ENCODE results near the gene PLXNC1.

The PLXNC1 gene

GRCh38 chr12:94163850-94164249 is 15.5 kb downstream of the PLXNC1 start:
- no peak for DNase-seq

GRCh38 chr12:94165138-94165537 is 16.8 kb downstream of the PLXNC1 start:
- no peak for DNase-seq

GRCh38 chr12:94165670-94166364 is 17.4 kb downstream of the PLXNC1 start:
- no peak for DNase-seq

DNA sequence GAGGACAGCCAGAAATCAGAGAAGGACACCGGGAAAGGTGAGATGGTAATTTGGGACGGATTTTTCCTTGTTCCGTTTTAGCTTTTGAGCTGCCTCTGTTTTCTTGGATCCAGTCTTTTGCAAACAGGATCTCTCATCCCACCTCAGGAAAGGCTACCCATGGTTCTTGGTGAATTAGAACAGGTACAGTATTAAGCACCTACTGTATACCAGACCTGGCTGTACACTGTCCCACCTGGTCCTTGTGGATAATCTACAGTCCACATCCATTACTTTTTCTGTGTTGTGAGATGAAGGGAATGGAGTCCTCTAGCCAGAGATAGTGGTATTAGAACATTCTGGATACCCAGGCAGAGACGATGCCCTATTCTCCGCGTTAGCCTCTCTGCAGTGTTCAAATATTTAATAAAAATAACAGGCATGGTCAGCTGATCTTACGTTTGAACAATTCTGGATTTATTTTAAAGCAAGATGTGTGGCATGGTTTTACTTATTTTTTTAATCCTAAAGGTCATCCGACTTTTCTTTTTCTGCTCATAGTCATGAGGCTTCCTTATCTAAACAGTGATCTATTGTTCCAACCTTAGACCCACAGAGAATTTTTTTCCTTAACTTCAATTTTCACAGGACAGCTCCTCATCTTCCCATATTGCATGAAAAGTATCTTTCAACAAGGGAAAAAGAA is 18.8 kb downstream of the PLXNC1 start:
- DNase-seq: no peak

- DNase-seq: no peak
These were observed 19.5 kb downstream of the PLXNC1 start for GRCh38 chr12:94167756-94168416.

DNA sequence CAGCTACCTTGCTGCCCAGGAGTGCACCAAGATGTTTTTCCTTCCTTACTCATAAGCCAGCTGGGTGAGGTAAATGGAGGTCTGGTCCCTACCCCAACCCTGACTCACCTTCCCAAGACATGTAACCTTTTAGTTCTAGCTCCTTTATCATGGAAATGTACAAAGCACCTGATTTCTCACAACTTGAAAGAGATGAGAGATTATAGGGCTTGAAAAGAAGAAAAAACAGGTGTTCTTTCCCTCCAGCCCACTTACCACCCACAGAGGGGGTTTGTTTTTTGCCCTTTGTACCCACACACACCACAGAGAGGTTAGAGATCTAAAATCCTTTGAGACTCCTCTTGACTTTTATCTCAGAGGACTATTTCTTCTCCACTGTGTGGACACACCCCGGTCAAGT is 21.1 kb downstream of the PLXNC1 start:
- peak; percentile 24 to 32 for DNase-seq

DNA sequence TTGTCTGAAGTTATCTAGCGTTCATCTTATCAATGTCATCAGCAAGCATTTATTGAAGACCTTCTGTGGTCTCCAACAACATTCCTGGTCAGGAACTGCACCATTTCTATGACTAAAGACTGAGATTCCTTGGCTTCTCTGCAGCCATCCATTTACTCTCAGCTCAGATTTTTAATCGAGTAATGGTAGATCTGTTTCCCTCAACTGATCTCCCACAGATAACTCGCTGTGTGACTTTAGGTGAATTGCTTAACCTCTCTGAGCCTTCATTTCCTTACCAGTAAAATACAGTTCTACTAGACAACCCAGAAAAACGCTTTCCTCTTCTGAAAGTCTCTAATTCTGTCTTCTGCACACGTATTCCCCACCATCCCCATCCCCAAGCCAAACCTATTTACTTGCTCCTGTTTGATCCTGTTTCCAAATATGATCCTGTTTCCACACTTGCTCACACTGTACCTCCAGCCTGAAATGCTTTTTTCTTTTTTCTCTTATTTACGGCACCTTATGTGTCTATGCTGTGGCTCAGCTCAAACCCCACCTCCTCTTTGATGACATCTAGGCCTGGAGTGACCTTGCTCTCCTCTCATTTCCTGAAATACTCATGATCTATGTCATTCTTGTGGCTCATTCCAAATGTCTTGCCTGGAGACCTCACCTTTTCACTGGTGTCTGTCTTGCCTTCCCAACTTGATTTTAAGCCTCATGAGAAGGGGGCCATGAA is 21.8 kb downstream of the PLXNC1 start:
- no peak for DNase-seq

GRCh38 chr12:94170690-94171594 is 22.6 kb downstream of the PLXNC1 start:
- no peak for DNase-seq

DNA sequence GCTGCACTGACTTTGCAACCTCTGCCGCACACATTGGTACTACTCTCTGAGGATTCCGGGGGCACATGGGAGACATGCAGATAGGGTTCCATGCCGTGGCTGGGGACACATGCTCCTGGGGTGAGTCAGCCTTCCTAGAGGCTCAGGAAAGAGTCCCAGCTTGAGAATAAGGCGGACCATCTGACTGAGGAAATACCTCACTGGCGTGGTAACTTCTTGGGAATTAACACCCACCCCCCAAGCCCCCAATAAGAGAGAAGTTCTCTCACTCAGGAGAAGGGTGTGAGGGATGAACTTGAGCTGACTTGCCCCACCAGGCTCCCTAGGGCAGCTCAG is 23.2 kb downstream of the PLXNC1 start:
- no peak for DNase-seq

GRCh38 chr12:94172031-94172430 is 23.7 kb downstream of the PLXNC1 start:
- peak; percentile 39 to 40 for DNase-seq

GRCh38 chr12:94172973-94173372 is 24.6 kb downstream of the PLXNC1 start:
- no peak for DNase-seq

DNA sequence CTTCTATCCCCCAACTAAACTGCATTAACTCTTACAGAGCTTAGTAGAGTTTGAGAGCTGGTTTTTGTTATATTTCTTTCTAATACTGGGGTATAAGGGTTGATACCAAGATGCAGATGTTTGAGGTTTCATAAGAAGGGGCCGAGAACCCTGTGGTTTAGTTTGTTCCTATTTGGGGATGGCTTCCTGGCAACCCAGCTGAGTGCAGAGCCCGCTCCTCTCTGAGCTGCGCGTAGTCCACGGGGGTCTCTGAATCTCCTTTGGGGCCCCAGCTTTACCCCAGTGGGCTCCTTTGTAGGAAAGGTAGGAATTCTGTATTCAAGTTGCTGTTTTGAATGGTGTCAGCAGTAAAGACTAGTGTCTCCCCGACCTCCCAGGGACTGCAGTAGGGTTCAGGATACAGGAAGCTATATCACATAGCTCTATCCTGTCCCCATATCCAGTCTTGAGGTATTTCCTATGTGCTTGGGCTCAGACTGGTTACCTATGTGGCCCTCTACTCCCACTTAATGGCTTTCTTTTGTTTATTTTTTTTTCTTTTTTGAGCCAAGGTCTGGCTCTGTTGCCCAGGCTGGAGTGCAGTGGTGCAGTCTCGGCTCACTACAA is 25.4 kb downstream of the PLXNC1 start:
- no peak for DNase-seq

DNA sequence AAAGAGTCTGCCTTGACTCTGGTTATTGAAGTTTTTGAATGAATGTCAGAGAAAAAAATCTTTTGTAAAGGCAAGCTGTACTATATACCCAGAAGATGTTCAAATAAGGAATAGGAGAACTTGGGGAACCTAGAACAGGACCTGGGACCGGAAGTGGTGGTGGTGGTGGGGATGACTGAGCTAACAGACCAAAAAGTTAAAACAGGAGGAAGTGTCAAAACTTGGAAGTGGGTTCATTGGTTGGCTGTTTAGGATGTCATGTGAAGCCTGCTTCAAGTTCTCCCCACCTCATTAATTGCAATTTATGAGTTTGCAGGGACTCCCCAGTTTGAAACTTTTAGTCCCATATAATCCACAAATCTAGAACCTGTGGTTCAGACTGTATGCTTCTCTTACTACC is 26.2 kb downstream of the PLXNC1 start:
- DNase-seq: no peak

DNA sequence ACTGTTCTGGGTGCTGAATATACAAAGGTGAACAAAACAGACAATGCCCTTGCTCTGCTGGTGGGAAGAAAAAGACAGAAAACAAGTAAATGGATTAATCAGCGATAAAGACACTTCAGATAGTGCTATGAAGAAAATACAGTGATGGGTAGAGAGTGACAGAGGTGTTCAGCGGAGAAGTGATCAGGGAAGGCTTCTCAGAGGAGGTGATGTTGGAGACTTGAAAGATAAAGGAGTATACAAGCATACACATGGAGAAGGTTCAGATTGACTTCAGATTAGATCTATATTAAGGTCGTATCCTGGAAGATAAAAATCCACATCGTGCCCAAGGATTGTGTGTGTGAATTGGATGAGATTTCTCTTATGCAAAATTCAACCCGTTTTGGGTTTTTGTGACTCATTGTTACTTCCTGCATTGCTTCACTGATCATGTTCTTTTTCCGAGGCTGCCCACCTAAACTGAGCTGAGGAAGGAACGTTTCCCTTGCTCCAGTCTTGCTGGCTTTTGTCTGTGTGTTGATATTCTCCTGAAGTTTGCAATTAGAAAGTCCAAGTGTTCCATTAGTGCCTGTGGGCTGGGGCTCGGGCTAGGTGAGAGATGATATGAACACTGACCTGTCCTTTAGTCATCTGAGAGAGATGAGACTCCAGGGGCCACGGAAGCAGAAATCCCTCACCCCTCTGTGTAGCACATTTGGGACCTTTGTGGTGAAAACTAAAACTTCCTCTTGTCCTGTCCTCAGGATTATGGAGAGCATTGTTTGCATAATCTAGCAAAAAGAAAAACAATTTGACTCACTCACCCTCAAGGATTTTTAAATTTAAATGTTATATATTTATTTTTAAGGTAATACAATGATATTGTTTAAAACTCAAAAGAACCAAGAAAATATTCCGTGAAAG is 27.6 kb downstream of the PLXNC1 start:
- no peak for DNase-seq

DNA sequence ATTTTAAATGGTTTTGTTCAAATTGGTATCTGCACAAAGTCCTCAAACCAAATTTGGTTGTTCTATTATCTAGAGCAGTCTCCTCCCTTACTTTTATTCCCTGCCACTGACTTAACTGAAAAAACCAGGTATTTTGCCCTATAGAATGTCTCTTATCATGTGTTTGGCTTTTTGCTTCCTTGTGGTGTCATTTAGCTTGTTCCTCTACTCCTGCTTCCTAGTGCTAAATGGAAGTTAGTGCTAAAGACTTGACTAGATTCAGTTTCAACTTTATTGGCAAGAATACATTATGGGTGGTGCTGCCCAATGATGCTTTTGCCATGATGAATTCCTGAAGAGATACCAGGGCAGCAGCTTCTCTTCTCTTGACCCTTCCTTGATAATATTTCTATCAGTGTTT is 29.7 kb downstream of the PLXNC1 start:
- no peak for DNase-seq

DNA sequence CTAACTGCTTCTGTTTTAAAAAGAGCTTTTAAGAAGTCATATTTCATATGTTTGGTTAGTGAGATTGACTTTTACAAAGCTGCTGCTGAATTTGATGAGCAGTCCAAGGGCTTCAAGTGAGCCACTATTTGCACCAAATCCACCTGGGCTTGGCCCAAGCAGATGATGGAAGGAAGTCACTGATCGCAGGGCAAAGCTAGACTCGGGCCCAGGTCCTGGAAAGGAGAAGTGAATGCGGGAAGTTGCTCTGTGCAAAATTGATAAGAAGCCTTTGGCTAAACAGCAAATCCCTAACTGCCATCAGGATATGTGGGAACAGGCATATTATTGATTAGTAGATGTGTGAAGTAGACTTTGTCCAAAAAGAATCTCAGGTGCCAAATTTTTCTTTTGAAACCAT is 30.5 kb downstream of the PLXNC1 start:
- no peak for DNase-seq

GRCh38 chr12:94179723-94180122 is 31.3 kb downstream of the PLXNC1 start:
- no peak for DNase-seq

DNA sequence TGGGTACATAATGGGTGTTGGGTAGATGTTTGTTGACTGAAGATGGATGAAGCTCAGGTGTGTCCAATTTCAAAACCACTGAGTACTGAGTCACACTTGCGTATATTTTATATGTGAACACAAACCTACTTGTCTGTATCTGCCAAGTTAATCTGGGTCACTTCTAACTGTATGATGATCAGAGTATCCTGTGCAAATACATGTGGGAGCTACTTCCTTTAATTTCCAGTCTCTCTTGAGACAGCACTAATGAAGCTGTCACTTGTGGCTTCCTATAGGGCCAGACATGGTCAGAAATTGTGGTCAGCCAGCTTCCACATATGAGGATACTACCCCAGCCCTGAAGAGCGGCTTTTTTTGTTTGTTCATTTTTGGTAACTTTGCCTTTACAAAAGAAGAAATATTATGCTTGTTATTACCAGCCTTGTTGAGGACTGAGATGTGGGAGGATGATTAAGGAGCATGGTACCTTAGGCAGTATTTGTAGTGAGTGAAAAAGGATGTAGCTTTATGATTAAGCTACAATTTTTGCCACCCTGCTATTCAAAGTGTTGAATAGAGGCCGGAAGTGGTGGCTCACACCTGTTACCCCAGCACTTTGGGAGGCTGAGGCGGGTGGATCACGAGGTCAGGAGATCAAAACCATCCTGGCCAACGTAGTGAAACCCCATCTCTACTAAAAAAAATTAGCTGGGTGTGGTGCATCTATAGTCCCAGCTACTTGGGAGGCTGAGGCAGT is 32.4 kb downstream of the PLXNC1 start:
- DNase-seq: no peak

GRCh38 chr12:94182986-94183707 is 34.8 kb downstream of the PLXNC1 start:
- no peak for DNase-seq
